WTC11 (cell line): ENCODE results near the gene IFT122. TPM values are rescaled to one million over a fixed set of nuclear protein-coding genes. Genes with fewer than 3 reads are reported as not detected.

Experiments used
- ATAC-seq: fragments of 200-7000 bp; cut with Tn5 transposase; 2 replicates; pipeline ENCODE4 v1.10.0; 2021; ENCODE audit warnings: mild to moderate bottlenecking, moderate library complexity
- CTCF ChIA-PET: fragments of 300-600 bp; sonication (Branson Sonifier 250); formaldehyde crosslinking; loops from one replicate; lab custom pipeline; 2021; ENCODE audit warnings: antibody characterized with exemption; lab: Charles Lee
- POLR2A ChIA-PET: fragments of 350-600 bp; sonication (Branson Sonifier 250); formaldehyde crosslinking; loops from one replicate; lab custom pipeline; 2021; ENCODE audit warnings: antibody characterized with exemption; lab: Charles Lee
- DNase-seq: peaks from one replicate; pipeline ENCODE4 v3.0.0; 2021; ENCODE audit warnings: low spot score
- H3K27ac Mint-ChIP-seq: 2 replicates; pipeline ENCODE4 v1.8.0; 2021; ENCODE audit warnings: mixed read lengths
- H3K27me3 Mint-ChIP-seq: 2 replicates; pipeline ENCODE4 v1.8.0; 2021; ENCODE audit warnings: low read depth, mild to moderate bottlenecking, moderate library complexity, mixed read lengths
- H3K36me3 Mint-ChIP-seq: 2 replicates; pipeline ENCODE4 v1.8.0; 2021; ENCODE audit warnings: mixed read lengths
- H3K4me1 Mint-ChIP-seq: 2 replicates; pipeline ENCODE4 v1.8.0; 2022; ENCODE audit warnings: mixed read lengths
- H3K4me3 Mint-ChIP-seq: 2 replicates; pipeline ENCODE4 v1.8.0; 2021; ENCODE audit warnings: mild to moderate bottlenecking, moderate library complexity, mixed read lengths
- H3K9me3 Mint-ChIP-seq: 2 replicates; pipeline ENCODE4 v1.8.0; 2021; ENCODE audit warnings: mixed read lengths
- AR ChIP-seq: fragments of 250-450 bp; sonication (Bioruptor Pico); IDR thresholded peaks from 2 replicates; pipeline ENCODE4 v1.9.0; 2021; ENCODE audit warnings: mild to moderate bottlenecking
- ATF2 ChIP-seq: sonication (generic); formaldehyde crosslinking; IDR thresholded peaks from 2 replicates; pipeline ENCODE4 v1.8.1; 2022; ENCODE audit warnings: low read depth, missing genetic modification reagents, borderline replicate concordance
- ATF6 ChIP-seq: sonication (generic); formaldehyde crosslinking; IDR thresholded peaks from 2 replicates; pipeline ENCODE4 v1.8.1; 2023; ENCODE audit warnings: mild to moderate bottlenecking, missing genetic modification reagents
- CREM ChIP-seq: sonication (generic); formaldehyde crosslinking; IDR thresholded peaks from 2 replicates; pipeline ENCODE4 v1.8.1; 2022; ENCODE audit warnings: mild to moderate bottlenecking, missing genetic modification reagents, moderate library complexity
- CTCF ChIP-seq: fragments of 200-600 bp; IDR thresholded peaks from 2 replicates; pipeline ENCODE4 v1.8.0; 2022; ENCODE audit warnings: antibody characterized with exemption
- FOXJ3 ChIP-seq: sonication (generic); formaldehyde crosslinking; IDR thresholded peaks from 2 replicates; pipeline ENCODE4 v1.9.0; 2021; ENCODE audit warnings: missing genetic modification reagents, mild to moderate bottlenecking, borderline replicate concordance
- IRF2 ChIP-seq: sonication (generic); formaldehyde crosslinking; IDR thresholded peaks from 2 replicates; pipeline ENCODE4 v1.8.0; 2022; ENCODE audit warnings: low read depth, missing genetic modification reagents, borderline replicate concordance
- MYBL2 ChIP-seq: sonication (generic); formaldehyde crosslinking; IDR thresholded peaks from 2 replicates; pipeline ENCODE4 v1.8.1; 2023; ENCODE audit warnings: mild to moderate bottlenecking, moderate library complexity, missing genetic modification reagents
- NFYB ChIP-seq: sonication (generic); formaldehyde crosslinking; conservative IDR thresholded peaks from 2 replicates; pipeline ENCODE4 v1.8.0; 2022; ENCODE audit warnings: low read depth, missing genetic modification reagents
- PRRX2 ChIP-seq: fragments of 250-450 bp; sonication (Bioruptor Pico); IDR thresholded peaks from 2 replicates; pipeline ENCODE4 v1.8.0; 2021; ENCODE audit warnings: mild to moderate bottlenecking
- RELA ChIP-seq: sonication (generic); formaldehyde crosslinking; IDR thresholded peaks from 2 replicates; pipeline ENCODE4 v1.8.1; 2022; ENCODE audit warnings: missing genetic modification reagents, mild to moderate bottlenecking, borderline replicate concordance
- SOX15 ChIP-seq: fragments of 250-450 bp; sonication (Bioruptor Pico); IDR thresholded peaks from 2 replicates; pipeline ENCODE4 v1.9.0; 2021; ENCODE audit warnings: mild to moderate bottlenecking
- SP1 ChIP-seq: sonication (generic); formaldehyde crosslinking; conservative IDR thresholded peaks from 2 replicates; pipeline ENCODE4 v1.8.1; 2022; ENCODE audit warnings: missing genetic modification reagents
- TCF7 ChIP-seq: sonication (generic); formaldehyde crosslinking; IDR thresholded peaks from 2 replicates; pipeline ENCODE4 v1.8.0; 2022; ENCODE audit warnings: mild to moderate bottlenecking, low read depth, missing genetic modification reagents, moderate library complexity
- TEAD4 ChIP-seq: sonication (generic); formaldehyde crosslinking; IDR thresholded peaks from 2 replicates; pipeline ENCODE4 v1.8.0; 2022; ENCODE audit warnings: mild to moderate bottlenecking, missing genetic modification reagents
- USF1 ChIP-seq: sonication (generic); formaldehyde crosslinking; IDR thresholded peaks from 2 replicates; pipeline ENCODE4 v1.8.0; 2022; ENCODE audit warnings: mild to moderate bottlenecking, missing genetic modification reagents
- ZBTB43 ChIP-seq: sonication (generic); formaldehyde crosslinking; IDR thresholded peaks from 2 replicates; pipeline ENCODE4 v1.8.1; 2023; ENCODE audit warnings: mild to moderate bottlenecking, missing genetic modification reagents
- ZNF138 ChIP-seq: sonication (generic); formaldehyde crosslinking; conservative IDR thresholded peaks from 2 replicates; pipeline ENCODE4 v1.8.1; 2022; ENCODE audit warnings: mild to moderate bottlenecking, moderate library complexity, missing genetic modification reagents
- ZNF219 ChIP-seq: sonication (generic); formaldehyde crosslinking; IDR thresholded peaks from 2 replicates; pipeline ENCODE4 v1.8.0; 2023; ENCODE audit warnings: missing genetic modification reagents, mild to moderate bottlenecking, borderline replicate concordance
- ZNF396 ChIP-seq: fragments of 250-450 bp; sonication (Bioruptor Pico); IDR thresholded peaks from 2 replicates; pipeline ENCODE4 v1.8.0; 2021; ENCODE audit warnings: mild to moderate bottlenecking, moderate library complexity, borderline replicate concordance
- ZNF671 ChIP-seq: fragments of 250-450 bp; sonication (Bioruptor Pico); IDR thresholded peaks from 2 replicates; pipeline ENCODE4 v1.8.0; 2021; ENCODE audit warnings: mild to moderate bottlenecking
- ZSCAN18 ChIP-seq: fragments of 250-450 bp; sonication (Bioruptor Pico); IDR thresholded peaks from 2 replicates; pipeline ENCODE4 v2.1.2; 2022; ENCODE audit warnings: mild to moderate bottlenecking, moderate library complexity
- total RNA-seq: library from RNA; stranded (reverse); gene quantifications from 3 replicates; pipeline ENCODE4 v1.2.3, GENCODE V29; 2021

IFT122 gene
- total RNA-seq, 1 experiment from 2014 or later: 22.8 TPM

GRCh38 chr3:129448186-129448895, 8.3 kb downstream of the IFT122 start:
- Mint-ChIP-seq H3K36me3 (peaks cover 11% of the 10 kb centered on the region; the same call in 1 of the 2 replicates), H3K27me3 (no peaks in the 10 kb centered on the region), H3K4me1 (peaks cover 37% of the 10 kb centered on the region), H3K27ac (peak overlapping the region; percentile 97), H3K9me3 (no peaks in the 10 kb centered on the region), H3K4me3 (peak overlapping the region; percentile 49)
- CTCF ChIA-PET: interaction anchor here (0.9 to 1.6 kb wide), 5 partner anchors 9 to 146 kb away, joined by 3 to 8 read pairs (median 4); partner anchors contain the start of genes IFT122 and MBD4
- DNase-seq (no peak), ATAC-seq (peak; percentile 79)
- POLR2A ChIA-PET: interaction anchor here (0.6 to 2.1 kb wide), 2 partner anchors 8 to 49 kb away, joined by 5 to 10 read pairs; partner anchors contain the start of genes IFT122 and MBD4
- TF ChIP-seq ATF2 (CRISPR knock-in tag) (no peak), MYBL2 (CRISPR knock-in tag) (no peak), USF1 (CRISPR knock-in tag) (no peak), CTCF (no peak), ZSCAN18 (CRISPR knock-in tag) (no peak), ZBTB43 (no peak), IRF2 (CRISPR knock-in tag) (no peak), ZNF671 (no peak), ZNF219 (CRISPR knock-in tag) (no peak), TCF7 (CRISPR knock-in tag) (no peak), ZNF138 (no peak), PRRX2 (CRISPR knock-in tag) (no peak), SP1 (CRISPR knock-in tag) (no peak), SOX15 (CRISPR knock-in tag) (no peak), ZNF396 (CRISPR knock-in tag) (no peak)

GRCh38 chr3:129449279-129450115, 9.5 kb downstream of the IFT122 start:
- ChIA-PET POLR2A (interaction anchor here (2.1 kb wide), 1 partner anchor 9 kb away, joined by 10 read pairs; the partner anchor contains the start of genes IFT122 and MBD4), CTCF (interaction anchor here (0.9 to 1.6 kb wide), 4 partner anchors 10 to 97 kb away, joined by 3 to 8 read pairs (median 4); partner anchors contain the start of genes IFT122 and MBD4)
- Mint-ChIP-seq H3K36me3 (peaks cover 9% of the 10 kb centered on the region; the same call in 1 of the 2 replicates), H3K4me3 (no peak overlapping the region), H3K9me3 (no peaks in the 10 kb centered on the region), H3K4me1 (peaks cover 37% of the 10 kb centered on the region), H3K27ac (peak overlapping the region; percentile 82), H3K27me3 (no peaks in the 10 kb centered on the region)
- no peak for ATAC-seq
- DNase-seq: no peak
- no peak for TF ChIP-seq FOXJ3 (CRISPR knock-in tag)
- no peak for TF ChIP-seq ATF6 (CRISPR knock-in tag)
- TF ChIP-seq TEAD4 (CRISPR knock-in tag): no peak
- no peak for TF ChIP-seq RELA (CRISPR knock-in tag)
- TF ChIP-seq AR: no peak
- no peak for TF ChIP-seq CREM (CRISPR knock-in tag)
- no peak for TF ChIP-seq NFYB (CRISPR knock-in tag)
